Uterus (tissue), 2 donors: ENCODE measurements around the gene NCAPD2.

Source experiments
- CTCF ChIP-seq, 4 experiments: fragments of 200-600 bp in 2 of 4; fragments of 450-650 bp in 2 of 4; sonication (generic) in 2 of 4; IDR thresholded peaks; one replicate each; pipeline ENCODE4 v1.5.1; 2016 to 2019; ENCODE audit warnings: antibody characterized with exemption in 4 of 4, mild to moderate bottlenecking in 2 of 4, moderate library complexity in 1 of 4
- POLR2A ChIP-seq, 2 donors: fragments of 450-650 bp; IDR thresholded peaks; one replicate each; pipeline ENCODE4 v1.6.1; 2016; ENCODE audit warnings: antibody characterized with exemption in 2 of 2, mild to moderate bottlenecking in 1 of 2, moderate library complexity in 1 of 2

- TF ChIP-seq POLR2A (IDR thresholded peaks at IDR 0.05) (no peak), CTCF (IDR thresholded peaks at IDR 0.05) (no peak)
Measured at GRCh38 chr12:6476489-6476888, 17.4 kb upstream of the NCAPD2 start.
